ENCODE results near the gene ZGPAT.

GRCh38 chr20:63698739-63699465, 8.9 kb upstream of the ZGPAT start:
- TF ChIP-seq, protein P1, sequence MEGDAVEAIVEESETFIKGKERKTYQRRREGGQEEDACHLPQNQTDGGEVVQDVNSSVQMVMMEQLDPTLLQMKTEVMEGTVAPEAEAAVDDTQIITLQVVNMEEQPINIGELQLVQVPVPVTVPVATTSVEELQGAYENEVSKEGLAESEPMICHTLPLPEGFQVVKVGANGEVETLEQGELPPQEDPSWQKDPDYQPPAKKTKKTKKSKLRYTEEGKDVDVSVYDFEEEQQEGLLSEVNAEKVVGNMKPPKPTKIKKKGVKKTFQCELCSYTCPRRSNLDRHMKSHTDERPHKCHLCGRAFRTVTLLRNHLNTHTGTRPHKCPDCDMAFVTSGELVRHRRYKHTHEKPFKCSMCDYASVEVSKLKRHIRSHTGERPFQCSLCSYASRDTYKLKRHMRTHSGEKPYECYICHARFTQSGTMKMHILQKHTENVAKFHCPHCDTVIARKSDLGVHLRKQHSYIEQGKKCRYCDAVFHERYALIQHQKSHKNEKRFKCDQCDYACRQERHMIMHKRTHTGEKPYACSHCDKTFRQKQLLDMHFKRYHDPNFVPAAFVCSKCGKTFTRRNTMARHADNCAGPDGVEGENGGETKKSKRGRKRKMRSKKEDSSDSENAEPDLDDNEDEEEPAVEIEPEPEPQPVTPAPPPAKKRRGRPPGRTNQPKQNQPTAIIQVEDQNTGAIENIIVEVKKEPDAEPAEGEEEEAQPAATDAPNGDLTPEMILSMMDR (IDR thresholded peaks at IDR 0.05): no peak
- no peak for TF ChIP-seq POLR2A (IDR thresholded peaks at IDR 0.05)

Measured in ovary (tissue), 3 donors.